GM19099 (cell line): Measurements from ENCODE around the gene CORO2A.

Experiments used
- POLR2A ChIP-seq: IDR thresholded peaks from 3 replicates; pipeline ENCODE4 v1.6.1; 2011; ENCODE audit warnings: low read depth; ENCODE audit not compliant: insufficient read length; ENCODE audit errors: extremely low read depth

The CORO2A gene

GRCh38 chr9:98081477-98082219 lies 110.8 kb downstream of the CORO2A start:
- no peak for TF ChIP-seq POLR2A

- TF ChIP-seq POLR2A: no peak
Observed at GRCh38 chr9:98080780-98081179, 111.7 kb downstream of the CORO2A start.

GRCh38 chr9:98080326-98080725 lies 112.1 kb downstream of the CORO2A start:
- no peak for TF ChIP-seq POLR2A

GRCh38 chr9:98078895-98079294 lies 113.5 kb downstream of the CORO2A start:
- no peak for TF ChIP-seq POLR2A

- TF ChIP-seq POLR2A: no peak
Observed at GRCh38 chr9:98075332-98075805, 117.1 kb downstream of the CORO2A start.

GRCh38 chr9:98074115-98074990 lies 118.1 kb downstream of the CORO2A start:
- TF ChIP-seq POLR2A: no peak

GRCh38 chr9:98071737-98072136 lies 120.7 kb downstream of the CORO2A start:
- no peak for TF ChIP-seq POLR2A
